ENCODE measurements around the gene FGF14.

- TF ChIP-seq YY1 (IDR thresholded peaks at IDR 0.05; ENCODE audit: insufficient read depth, insufficient read length) (no peak), SUZ12 (IDR thresholded peaks at IDR 0.05; ENCODE audit: extremely low read depth, insufficient read depth, insufficient read length) (no peak)
Observed at GRCh38 chr13:102170305-102170704, 231.5 kb downstream of the FGF14 start.
